NCI-H748 treated with DMSO at 0.1 percent for 48 hours (cell line): ENCODE results near the gene RYK.

Experiments used
- DNase-seq: peaks from one replicate; lab custom pipeline; 2025; lab: John Stamatoyannopoulos, UW

RYK gene

GRCh38 chr3:134148534-134148933, 102.1 kb downstream of the RYK start:
- no peak for DNase-seq

- DNase-seq: no peak
Observed at GRCh38 chr3:134147411-134147810, 103.2 kb downstream of the RYK start.

- DNase-seq: no peak
Observed at GRCh38 chr3:134146666-134147065, 104.0 kb downstream of the RYK start.

GRCh38 chr3:134145183-134145582, 105.5 kb downstream of the RYK start:
- DNase-seq: no peak

GRCh38 chr3:134144694-134145093, 106.0 kb downstream of the RYK start:
- DNase-seq: no peak

- no peak for DNase-seq
Observed at GRCh38 chr3:134143828-134144401, 106.7 kb downstream of the RYK start.

GRCh38 chr3:134136604-134137003, 114.1 kb downstream of the RYK start:
- DNase-seq: no peak

GRCh38 chr3:134134698-134135415, 115.8 kb downstream of the RYK start:
- no peak for DNase-seq

GRCh38 chr3:134134240-134134639, 116.4 kb downstream of the RYK start:
- DNase-seq: no peak

GRCh38 chr3:134132961-134133360, 117.7 kb downstream of the RYK start:
- no peak for DNase-seq

GRCh38 chr3:134126153-134126552, 124.5 kb downstream of the RYK start:
- no peak for DNase-seq

GRCh38 chr3:134114726-134115125, 135.9 kb downstream of the RYK start:
- DNase-seq: no peak

- no peak for DNase-seq
Observed at GRCh38 chr3:134111616-134112015, 139.0 kb downstream of the RYK start.

- no peak for DNase-seq
Observed at GRCh38 chr3:134110963-134111362, 139.7 kb downstream of the RYK start.
